H1 (cell line): ENCODE results near the gene RAET1L. TPM values are rescaled to one million over a fixed set of nuclear protein-coding genes. Genes with fewer than 3 reads are reported as not detected.

Source experiments
- CBX8 ChIP-seq: fragments of 300-800, 300-1000 bp; sonication (generic); IDR thresholded peaks from 2 replicates; pipeline ENCODE4 v1.7.1; 2016; ENCODE audit warnings: low read depth, low read length, borderline replicate concordance
- CHD1 ChIP-seq: IDR thresholded peaks from 2 replicates; pipeline ENCODE4 v1.6.1; 2012; ENCODE audit warnings: low read depth, low read length, improper control_type of control experiment
- CHD2 ChIP-seq: IDR thresholded peaks from 2 replicates; pipeline ENCODE4 v1.6.1; 2012; ENCODE audit warnings: low read length, improper control_type of control experiment
- CTCF ChIP-seq, 3 experiments: IDR thresholded peaks; 1 replicate in 2 of 3; 2 replicates in 1 of 3; pipeline versions ENCODE4 v1.5.1 to v1.6.1; 2011; ENCODE audit warnings: low read length in 3 of 3, mild to moderate bottlenecking in 3 of 3, inconsistent platforms in 2 of 3, low read depth in 1 of 3, moderate library complexity in 1 of 3; ENCODE audit not compliant: insufficient read depth in 1 of 3; ENCODE audit errors: control extremely low read depth in 1 of 3
- E2F6 ChIP-seq: IDR thresholded peaks from 2 replicates; pipeline ENCODE4 v1.6.1; 2012; ENCODE audit warnings: inconsistent platforms
- EP300 ChIP-seq, 2 experiments: IDR thresholded peaks; 1 replicate in 1 of 2; 2 replicates in 1 of 2; pipeline ENCODE4 v1.6.1; 2011 to 2012; ENCODE audit warnings: low read depth in 2 of 2, low read length in 2 of 2, mild to moderate bottlenecking in 2 of 2, borderline replicate concordance in 1 of 2, inconsistent platforms in 1 of 2, moderate library complexity in 1 of 2
- EZH2 ChIP-seq: fragments of 200-600 bp; sonication (generic); IDR thresholded peaks from 2 replicates; pipeline ENCODE4 v1.7.1; 2012; ENCODE audit warnings: low read depth, mild to moderate bottlenecking, moderate library complexity, low read length, inconsistent platforms; ENCODE audit not compliant: severe bottlenecking
- KDM4A ChIP-seq: IDR thresholded peaks from one replicate; pipeline ENCODE4 v1.7.1; 2012; ENCODE audit warnings: low read depth, mild to moderate bottlenecking, moderate library complexity, low read length, inconsistent platforms; ENCODE audit not compliant: severe bottlenecking
- MAFK ChIP-seq: IDR thresholded peaks from 2 replicates; pipeline ENCODE4 v1.6.1; 2012; ENCODE audit warnings: low read depth, mild to moderate bottlenecking, improper control_type of control experiment, low read length
- RAD21 ChIP-seq, 2 experiments: IDR thresholded peaks in 1 of 2; conservative IDR thresholded peaks in 1 of 2; 2 replicates each; pipeline ENCODE4 v1.6.1; 2011; ENCODE audit warnings: low read depth in 2 of 2, low read length in 2 of 2, improper control_type of control experiment in 1 of 2, inconsistent platforms in 1 of 2, mild to moderate bottlenecking in 1 of 2, moderate library complexity in 1 of 2
- RNF2 ChIP-seq: fragments of 200-900, 300-1000 bp; sonication (generic); IDR thresholded peaks from 2 replicates; pipeline ENCODE4 v1.7.1; 2016; ENCODE audit warnings: borderline replicate concordance, low read depth, mild to moderate bottlenecking, antibody characterized with exemption, low read length; ENCODE audit not compliant: poor library complexity, severe bottlenecking; ENCODE audit errors: missing control alignments
- SAP30 ChIP-seq: fragments of 300-600 bp; sonication (generic); IDR thresholded peaks from 2 replicates; pipeline ENCODE4 v1.7.1; 2012; ENCODE audit warnings: low read length, moderate library complexity, mild to moderate bottlenecking, inconsistent platforms; ENCODE audit not compliant: insufficient read depth, insufficient replicate concordance
- SIRT6 ChIP-seq: IDR thresholded peaks from one replicate; pipeline ENCODE4 v1.7.1; 2012; ENCODE audit warnings: low read length, inconsistent platforms
- SP1 ChIP-seq: IDR thresholded peaks from 2 replicates; pipeline ENCODE4 v1.6.1; 2011; ENCODE audit warnings: low read depth, low read length
- TAF1 ChIP-seq: IDR thresholded peaks from 2 replicates; pipeline ENCODE4 v1.6.1; 2011; ENCODE audit warnings: mild to moderate bottlenecking, low read depth, low read length
- TBP ChIP-seq: IDR thresholded peaks from 2 replicates; pipeline ENCODE4 v1.6.1; 2011; ENCODE audit warnings: low read depth, low read length, improper control_type of control experiment
- TCF12 ChIP-seq: IDR thresholded peaks from 2 replicates; pipeline ENCODE4 v1.6.1; 2011; ENCODE audit warnings: low read depth, mild to moderate bottlenecking, low read length
- TEAD4 ChIP-seq: IDR thresholded peaks from 2 replicates; pipeline ENCODE4 v1.6.1; 2012; ENCODE audit warnings: low read depth, low read length, inconsistent platforms, mixed read lengths
- polyA plus RNA-seq, 7 experiments: library from polyadenylated mRNA; depleted of rRNA in 3 of 7; stranded (reverse) in 5 of 7; unstranded in 2 of 7; fragments of >200 nt in 5 of 7; fragments of 200-250 nt in 2 of 7; gene quantifications; 1 replicate in 5 of 7; 2 replicates in 1 of 7; 4 replicates in 1 of 7; pipeline versions ENCODE4 v1.2.1 to v1.2.3, GENCODE V29; 2011 to 2013; ENCODE audit warnings: missing spikeins in 2 of 7, mixed read lengths in 2 of 7
- total RNA-seq: library from RNA; stranded (reverse); fragmentation: NEBNext Ultra II Directional; extraction: Animal tissue kit (Norgen Biotek cat#: 25700); gene quantifications from 2 replicates; pipeline ENCODE4 v1.2.1, GENCODE V29; 2021

RAET1L gene
- total and polyA plus RNA-seq, 2 of the 8 experiments (the other 6 are each of a cell fraction or from before 2014, with no cell fraction given), result not detected

- TF ChIP-seq TEAD4, result no peak
- no peak for TF ChIP-seq CBX8
- TF ChIP-seq TCF12, result no peak
- TF ChIP-seq EZH2, result no peak
- peak; percentile 75 for TF ChIP-seq CHD2
- peak; percentile 32; the same call in 1 of the 2 replicates for TF ChIP-seq E2F6
- no peak for TF ChIP-seq RNF2
- TF ChIP-seq MAFK, result no peak
- peak; percentile 37; the same call in 1 of the 2 replicates for TF ChIP-seq SP1
- 0 out of 4 replicates have a peak, but pooled peaks of 1 of the 3 experiments have one; percentile 4 for TF ChIP-seq CTCF (IDR thresholded peaks at IDR 0.05; ENCODE audit: control extremely low read depth in 1 of 3, insufficient read depth in 1 of 3, low read depth in 1 of 3, low read length in 3 of 3)
- no peak for TF ChIP-seq RAD21 (IDR thresholded peaks at IDR 0.05 in 1 of 2, conservative IDR thresholded peaks at IDR 0.05 in 1 of 2; ENCODE audit: low read depth in 2 of 2, low read length in 2 of 2)
- no peak for TF ChIP-seq SIRT6
- no peak for TF ChIP-seq EP300 (IDR thresholded peaks at IDR 0.05; ENCODE audit: borderline replicate concordance in 1 of 2, low read depth in 2 of 2, low read length in 2 of 2)
- TF ChIP-seq SAP30, result no peak
- TF ChIP-seq CHD1, result no peak
- 0 out of 2 replicates have a peak, but pooled peaks have one; percentile 45 for TF ChIP-seq TAF1
- TF ChIP-seq KDM4A, result peak; percentile 97
- TF ChIP-seq TBP, result no peak
These were observed 20.3 kb downstream of the RAET1L start (continued) for GRCh38 chr6:150004783-150005717.
